HUES48 (cell line): ENCODE results near the gene PHACTR1.

Experiments
- H3K27ac ChIP-seq: one replicate; pipeline ENCODE4 v1.7.0; 2013; ENCODE audit warnings: low read depth, low read length, inconsistent platforms
- H3K27me3 ChIP-seq: 2 replicates; pipeline ENCODE4 v1.6.1; 2013; ENCODE audit warnings: mild to moderate bottlenecking, low read length; ENCODE audit not compliant: control insufficient read depth, insufficient read depth
- H3K36me3 ChIP-seq: 2 replicates; pipeline ENCODE4 v1.6.1; 2013; ENCODE audit warnings: low read length; ENCODE audit not compliant: control insufficient read depth, insufficient read depth
- H3K4me1 ChIP-seq: 2 replicates; pipeline ENCODE4 v1.6.1; 2013; ENCODE audit warnings: mild to moderate bottlenecking, low read length; ENCODE audit not compliant: control insufficient read depth, insufficient read depth
- H3K4me3 ChIP-seq: 2 replicates; pipeline ENCODE4 v1.5.1; 2013; ENCODE audit warnings: mild to moderate bottlenecking, low read depth, low read length
- H3K9ac ChIP-seq: 2 replicates; pipeline ENCODE4 v1.6.1; 2013; ENCODE audit warnings: mild to moderate bottlenecking, low read depth, low read length, moderate library complexity
- H3K9me3 ChIP-seq: 2 replicates; pipeline ENCODE4 v1.6.1; 2013; ENCODE audit warnings: low read length; ENCODE audit not compliant: control insufficient read depth, insufficient read depth

Gene PHACTR1

DNA sequence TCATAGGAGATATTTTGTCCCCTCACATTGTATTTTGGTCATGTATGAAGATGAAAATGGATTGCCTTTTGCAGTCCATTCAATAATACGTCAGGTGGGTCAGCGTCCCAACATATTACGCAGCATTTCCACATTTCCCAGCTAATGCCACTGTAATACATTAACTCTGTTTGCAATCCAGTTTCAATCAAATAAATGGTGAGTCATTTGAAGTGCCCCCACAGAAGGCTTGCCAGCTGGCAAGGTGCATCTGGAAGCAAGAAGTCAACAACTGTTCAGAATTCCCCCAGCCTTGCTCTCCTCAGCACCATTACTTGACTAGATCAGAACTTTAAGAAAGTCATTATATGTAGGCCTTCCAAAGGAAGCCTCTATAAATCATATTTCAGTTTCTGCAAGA lies 50.4 kb downstream of the PHACTR1 start:
- no peaks in the 10 kb centered on the region for H3K27me3 ChIP-seq
- H3K4me3 ChIP-seq, result no peak overlapping the region
- H3K9ac ChIP-seq, result no peak overlapping the region
- no peaks in the 10 kb centered on the region for H3K36me3 ChIP-seq
- no peak overlapping the region for H3K27ac ChIP-seq
- H3K9me3 ChIP-seq, result no peaks in the 10 kb centered on the region
- H3K4me1 ChIP-seq, result no peaks in the 10 kb centered on the region

DNA sequence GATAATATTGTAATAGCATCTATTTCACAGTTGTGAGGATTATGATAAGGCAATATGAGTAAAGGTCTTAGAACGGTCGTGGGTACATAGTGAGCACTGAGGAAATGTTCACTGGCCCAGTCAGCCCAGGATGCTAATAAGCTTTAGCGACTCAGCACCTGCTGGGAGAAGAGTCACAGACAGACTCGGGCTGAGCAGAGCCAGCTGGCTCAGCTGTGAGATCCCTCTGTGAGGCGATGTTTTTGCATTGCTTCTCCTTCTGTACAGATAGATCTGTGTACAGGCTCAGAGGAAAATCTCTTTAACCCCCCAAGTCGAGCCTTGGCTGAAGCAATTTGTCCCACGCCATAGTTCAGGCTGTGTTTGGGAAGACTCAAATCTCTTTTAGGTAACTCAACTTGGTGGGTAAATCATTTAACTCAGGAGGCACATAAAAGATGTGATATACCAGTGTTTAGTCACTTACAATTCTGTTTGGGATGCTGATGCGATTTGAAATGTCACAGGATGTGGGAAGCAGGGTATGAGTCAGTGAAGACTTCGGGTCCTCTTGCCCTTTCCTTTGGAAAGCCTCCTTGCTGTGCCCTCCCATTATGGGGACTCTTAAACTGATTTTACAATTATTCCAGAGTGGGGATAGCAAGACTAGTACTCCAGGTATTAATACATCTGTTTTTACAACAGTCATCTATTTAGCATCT lies 53.1 kb downstream of the PHACTR1 start:
- Histone ChIP-seq H3K27me3 (no peaks in the 10 kb centered on the region), H3K9ac (no peak overlapping the region), H3K4me3 (no peak overlapping the region), H3K27ac (no peak overlapping the region), H3K36me3 (no peaks in the 10 kb centered on the region), H3K9me3 (no peaks in the 10 kb centered on the region), H3K4me1 (no peaks in the 10 kb centered on the region)

DNA sequence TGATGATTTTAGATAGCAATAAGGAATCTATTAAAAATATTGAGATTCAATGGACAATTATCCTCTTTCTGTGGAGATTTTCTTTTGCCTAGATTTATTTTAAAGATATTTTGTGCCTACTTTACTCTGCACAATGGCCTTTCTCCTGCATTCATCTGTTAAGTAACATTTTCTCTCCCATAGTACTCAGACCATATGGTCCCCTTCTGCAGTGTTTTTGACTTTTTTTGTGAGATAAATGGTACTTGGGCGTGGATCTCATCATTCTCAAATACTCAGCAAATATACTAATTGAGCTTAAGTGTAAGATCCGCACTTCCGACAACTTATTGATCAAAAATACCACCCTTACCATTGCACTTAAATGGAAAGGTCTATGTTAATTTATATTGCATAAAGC lies 55.8 kb downstream of the PHACTR1 start:
- H3K9me3 ChIP-seq, result no peaks in the 10 kb centered on the region
- H3K27ac ChIP-seq, result no peak overlapping the region
- H3K27me3 ChIP-seq, result no peaks in the 10 kb centered on the region
- no peaks in the 10 kb centered on the region for H3K4me1 ChIP-seq
- no peaks in the 10 kb centered on the region for H3K36me3 ChIP-seq
- no peak overlapping the region for H3K4me3 ChIP-seq
- no peak overlapping the region for H3K9ac ChIP-seq

DNA sequence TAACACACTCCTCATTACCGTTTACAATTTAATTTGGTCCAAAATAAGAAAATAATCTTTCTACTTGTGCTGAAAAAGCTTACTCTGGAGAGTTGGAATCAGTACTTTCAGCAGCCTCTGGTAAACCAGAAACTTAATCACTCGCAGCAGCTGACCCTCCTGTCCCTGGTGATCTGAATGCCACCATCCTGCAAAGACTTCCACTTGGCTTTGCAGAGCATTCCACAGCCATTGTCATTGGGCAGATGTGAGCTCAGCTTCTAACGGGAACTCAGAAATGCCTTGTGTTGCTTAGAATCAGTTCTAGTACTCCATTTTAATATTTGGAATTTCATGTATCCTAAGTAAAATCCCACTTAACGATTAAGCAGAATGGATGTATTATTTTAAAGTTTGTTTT lies 59.7 kb downstream of the PHACTR1 start:
- no peaks in the 10 kb centered on the region for H3K36me3 ChIP-seq
- H3K4me1 ChIP-seq, result peaks cover 11% of the 10 kb centered on the region; the same call in 1 of the 2 replicates
- no peaks in the 10 kb centered on the region for H3K9me3 ChIP-seq
- H3K9ac ChIP-seq, result no peak overlapping the region
- H3K27me3 ChIP-seq, result no peaks in the 10 kb centered on the region
- no peak overlapping the region for H3K4me3 ChIP-seq
- no peak overlapping the region for H3K27ac ChIP-seq

DNA sequence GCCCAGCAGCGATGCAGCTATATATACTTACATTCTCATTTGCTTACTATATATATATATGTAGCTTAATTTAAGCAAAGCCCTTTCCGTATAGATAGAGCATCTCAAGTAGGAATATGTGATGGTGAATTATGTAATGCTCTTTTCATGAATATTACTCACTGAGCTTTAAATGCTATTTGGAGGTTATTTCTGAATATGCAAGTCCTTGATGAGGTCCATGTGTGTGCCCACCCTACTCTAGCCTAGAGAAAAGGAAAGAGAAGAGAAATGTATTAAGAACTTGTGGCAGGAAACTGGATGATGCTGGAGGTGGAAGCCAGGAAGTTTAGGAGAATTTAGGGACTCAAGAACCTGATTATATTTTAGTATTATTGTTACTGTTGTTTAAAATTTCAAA lies 63.2 kb downstream of the PHACTR1 start:
- Histone ChIP-seq H3K4me3 (no peak overlapping the region), H3K36me3 (no peaks in the 10 kb centered on the region), H3K9me3 (no peaks in the 10 kb centered on the region), H3K4me1 (peaks cover 11% of the 10 kb centered on the region; the same call in 1 of the 2 replicates), H3K27ac (no peak overlapping the region), H3K9ac (no peak overlapping the region), H3K27me3 (no peaks in the 10 kb centered on the region)

DNA sequence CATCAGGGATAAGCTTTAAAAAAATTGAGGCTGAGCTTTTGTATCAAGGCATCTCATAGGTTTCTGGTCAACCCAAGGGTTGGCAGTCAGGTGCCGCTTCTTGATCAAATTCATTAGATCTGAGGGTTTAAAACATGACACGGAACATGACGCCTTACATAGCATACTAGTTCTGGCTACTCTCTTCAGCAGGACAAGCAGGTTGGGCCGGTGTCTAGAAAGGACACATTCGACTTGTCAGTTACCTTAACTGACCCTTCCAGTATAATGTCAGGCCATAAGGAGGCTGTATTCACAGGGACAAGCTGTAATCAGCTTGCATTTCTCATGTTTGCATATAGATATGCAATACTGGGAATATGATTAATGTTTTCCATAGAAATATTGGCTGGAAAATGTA lies 65.6 kb downstream of the PHACTR1 start:
- H3K9me3 ChIP-seq, result no peaks in the 10 kb centered on the region
- H3K27ac ChIP-seq, result no peak overlapping the region
- peaks cover 11% of the 10 kb centered on the region; the same call in 1 of the 2 replicates for H3K4me1 ChIP-seq
- no peaks in the 10 kb centered on the region for H3K36me3 ChIP-seq
- H3K9ac ChIP-seq, result no peak overlapping the region
- H3K27me3 ChIP-seq, result no peaks in the 10 kb centered on the region
- H3K4me3 ChIP-seq, result no peak overlapping the region

DNA sequence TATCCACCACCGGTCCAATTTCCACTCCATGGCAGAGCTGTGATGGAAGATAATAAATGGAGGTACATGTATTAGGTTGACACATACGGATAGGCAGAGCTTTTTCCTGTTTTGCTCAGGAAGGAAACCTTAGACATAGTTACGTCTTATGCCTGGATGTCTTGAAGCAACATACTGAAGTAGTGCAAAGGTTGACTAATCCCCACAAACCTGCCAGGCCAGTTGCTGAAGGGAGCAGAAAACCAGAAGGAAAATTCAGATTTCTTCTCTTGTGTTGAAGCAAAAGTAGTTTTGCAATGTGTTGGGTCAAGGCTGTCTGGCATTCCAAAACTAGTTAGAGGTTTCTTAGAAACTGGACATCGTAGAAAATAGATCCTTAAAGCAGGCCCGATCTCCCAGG lies 68.7 kb downstream of the PHACTR1 start:
- no peaks in the 10 kb centered on the region for H3K27me3 ChIP-seq
- peaks cover 12% of the 10 kb centered on the region for H3K4me1 ChIP-seq
- H3K9ac ChIP-seq, result no peak overlapping the region
- no peak overlapping the region for H3K27ac ChIP-seq
- no peaks in the 10 kb centered on the region for H3K9me3 ChIP-seq
- H3K36me3 ChIP-seq, result no peaks in the 10 kb centered on the region
- no peak overlapping the region for H3K4me3 ChIP-seq

DNA sequence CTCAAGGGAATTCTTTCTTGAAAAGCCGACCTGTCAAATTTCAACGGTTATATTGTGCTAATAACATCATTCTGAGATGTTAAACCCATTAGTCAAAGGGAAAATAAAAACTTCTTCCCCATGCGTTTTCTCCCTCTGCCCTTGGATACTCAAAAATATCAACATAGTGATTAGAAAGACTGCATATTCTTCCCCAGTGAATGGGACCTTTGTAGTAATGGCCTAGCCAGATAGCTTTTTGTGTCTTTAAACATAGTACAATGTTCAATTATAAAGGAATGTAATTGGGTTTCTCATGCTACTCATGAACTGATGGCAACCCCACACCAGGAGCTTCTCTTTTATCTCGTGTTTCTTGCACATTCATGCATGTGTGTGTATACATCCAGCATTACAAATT lies 69.4 kb downstream of the PHACTR1 start:
- Histone ChIP-seq H3K9ac (no peak overlapping the region), H3K27ac (no peak overlapping the region), H3K4me1 (peaks cover 7% of the 10 kb centered on the region), H3K36me3 (no peaks in the 10 kb centered on the region), H3K4me3 (no peak overlapping the region), H3K9me3 (no peaks in the 10 kb centered on the region), H3K27me3 (no peaks in the 10 kb centered on the region)

DNA sequence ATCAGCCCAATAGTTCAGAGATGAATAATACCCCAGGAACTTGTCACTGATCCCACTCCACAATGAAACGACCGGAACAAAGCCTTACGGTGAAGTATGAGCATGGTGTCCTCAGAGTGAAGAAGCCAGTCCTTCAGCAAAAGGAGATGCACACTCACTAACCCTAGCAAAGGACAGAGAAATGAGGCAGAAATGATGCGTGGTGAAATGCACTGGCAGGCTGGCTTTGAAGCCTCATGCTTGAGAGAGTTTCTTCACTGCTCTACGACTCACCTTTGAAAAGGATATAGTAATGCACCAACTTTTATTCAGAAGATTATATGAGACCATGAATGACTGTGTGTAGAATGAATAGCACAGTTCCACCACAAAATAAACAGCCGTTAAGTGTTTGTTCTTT lies 74.8 kb downstream of the PHACTR1 start:
- H3K4me1 ChIP-seq, result peaks cover 7% of the 10 kb centered on the region
- no peaks in the 10 kb centered on the region for H3K27me3 ChIP-seq
- H3K27ac ChIP-seq, result no peak overlapping the region

DNA sequence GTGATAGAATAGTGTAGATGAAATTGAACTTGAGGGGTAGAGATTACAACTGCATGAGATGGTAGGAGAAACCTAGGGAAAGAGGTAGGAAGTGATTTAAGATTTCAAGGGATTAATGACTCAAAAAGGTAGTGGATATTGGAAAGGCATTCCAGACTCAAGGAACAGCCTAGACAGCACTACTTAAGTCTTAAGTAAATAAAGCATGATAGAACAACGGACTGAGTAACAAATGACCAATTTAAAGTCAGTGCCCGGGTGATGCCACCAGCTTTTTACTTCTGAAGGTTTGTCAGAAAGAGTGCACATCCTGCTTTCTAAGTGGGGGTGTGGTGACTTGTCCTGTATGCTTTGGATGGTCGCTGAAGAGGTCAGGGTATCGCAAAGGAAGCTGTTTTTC lies 81.8 kb downstream of the PHACTR1 start:
- H3K9ac ChIP-seq, result no peak overlapping the region
- H3K27me3 ChIP-seq, result no peaks in the 10 kb centered on the region
- H3K9me3 ChIP-seq, result no peaks in the 10 kb centered on the region
- no peak overlapping the region for H3K4me3 ChIP-seq
- H3K27ac ChIP-seq, result no peak overlapping the region
- H3K4me1 ChIP-seq, result no peaks in the 10 kb centered on the region
- no peaks in the 10 kb centered on the region for H3K36me3 ChIP-seq

More for the DNA sequence above, 74.8 kb downstream of the PHACTR1 start:
- no peaks in the 10 kb centered on the region for H3K9me3 ChIP-seq
- no peak overlapping the region for H3K9ac ChIP-seq
- no peaks in the 10 kb centered on the region for H3K36me3 ChIP-seq
- H3K4me3 ChIP-seq, result no peak overlapping the region

DNA sequence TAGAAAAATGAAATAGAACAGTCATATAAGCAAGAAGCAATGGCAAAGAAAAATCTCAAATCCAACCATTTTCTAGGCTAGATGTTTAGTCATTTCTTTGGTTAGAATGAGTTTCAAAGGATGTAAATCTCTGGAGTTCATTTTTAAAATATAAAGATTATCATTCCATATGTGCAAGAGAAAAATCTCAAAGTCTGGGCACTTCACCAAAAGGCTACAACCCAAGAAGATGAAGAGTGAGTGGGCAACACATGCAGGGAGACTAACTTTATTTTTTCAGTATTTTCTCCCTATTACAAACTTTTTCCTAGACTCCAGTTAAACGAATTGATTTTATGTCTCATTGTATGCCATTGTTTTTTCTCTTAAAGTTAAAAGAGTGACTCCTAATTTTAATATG lies 83.6 kb downstream of the PHACTR1 start:
- H3K9me3 ChIP-seq, result no peaks in the 10 kb centered on the region
- H3K9ac ChIP-seq, result no peak overlapping the region
- H3K27me3 ChIP-seq, result no peaks in the 10 kb centered on the region
- H3K4me3 ChIP-seq, result no peak overlapping the region
- no peaks in the 10 kb centered on the region for H3K36me3 ChIP-seq
- no peaks in the 10 kb centered on the region for H3K4me1 ChIP-seq
- H3K27ac ChIP-seq, result no peak overlapping the region
